OCI-LY7 (cell line): ENCODE data around the gene GRID1. TPM values are rescaled to one million over a fixed set of nuclear protein-coding genes. Genes with fewer than 3 reads are reported as not detected.

Experiments
- BruUV-seq: library from RNA; stranded (reverse); fragments of 400-500 nt; replicated peaks from 2 replicates; lab custom pipeline; 2021; lab: Mats Ljungman, UMichigan
- CTCF ChIA-PET: fragments of 300-600 bp; sonication (Branson Sonifier 250); formaldehyde crosslinking; loops from one replicate; lab custom pipeline; 2022; ENCODE audit warnings: antibody characterized with exemption; ENCODE audit not compliant: unreplicated experiment; lab: Charles Lee
- POLR2A ChIA-PET: fragments of 300-600 bp; sonication (Branson Sonifier 250); formaldehyde crosslinking; loops from one replicate; lab custom pipeline; 2022; ENCODE audit warnings: antibody characterized with exemption; lab: Charles Lee
- DNase-seq: peaks from one replicate; pipeline ENCODE4 v3.0.0-alpha.2; 2015; ENCODE audit warnings: low spot score
- H2AFZ ChIP-seq: fragments of 200-600 bp; sonication (generic), shearing (Covaris generic); 2 replicates; pipeline ENCODE4 v1.6.1; 2014; ENCODE audit warnings: mild to moderate bottlenecking, antibody characterized with exemption, low read length, moderate library complexity
- H3K27ac ChIP-seq: fragments of 200-600 bp; sonication (generic); 2 replicates; pipeline ENCODE4 v1.5.1; 2014; ENCODE audit warnings: mixed run types, low read depth, mild to moderate bottlenecking, moderate library complexity, low read length, inconsistent platforms; ENCODE audit not compliant: poor library complexity, severe bottlenecking
- H3K36me3 ChIP-seq: fragments of 200-600 bp; sonication (generic); 2 replicates; pipeline ENCODE4 v1.6.1; 2014; ENCODE audit warnings: mild to moderate bottlenecking, antibody characterized with exemption, low read length, moderate library complexity, mixed read lengths; ENCODE audit not compliant: insufficient read depth
- H3K4me1 ChIP-seq: fragments of 200-600 bp; sonication (generic); 2 replicates; pipeline ENCODE4 v1.5.1; 2014; ENCODE audit warnings: mild to moderate bottlenecking, low read length; ENCODE audit not compliant: insufficient read depth, poor library complexity, severe bottlenecking
- H3K4me2 ChIP-seq: fragments of 200-600 bp; sonication (generic); 2 replicates; pipeline ENCODE4 v1.6.1; 2014; ENCODE audit warnings: mild to moderate bottlenecking, low read length
- H3K4me3 ChIP-seq: fragments of 200-600 bp; sonication (generic); 2 replicates; pipeline ENCODE4 v1.5.1; 2014; ENCODE audit warnings: mild to moderate bottlenecking, low read depth, low read length; ENCODE audit not compliant: poor library complexity, severe bottlenecking
- H3K79me2 ChIP-seq: fragments of 200-600 bp; sonication (generic); 2 replicates; pipeline ENCODE4 v1.6.1; 2016; ENCODE audit warnings: low read depth, mild to moderate bottlenecking, low read length, moderate library complexity, mixed read lengths; ENCODE audit not compliant: insufficient read depth
- H3K9me2 ChIP-seq: fragments of 200-600 bp; sonication (generic); 2 replicates; pipeline ENCODE4 v1.6.1; 2016; ENCODE audit warnings: mild to moderate bottlenecking, low read length, mixed read lengths; ENCODE audit not compliant: insufficient read depth
- H3K9me3 ChIP-seq: fragments of 200-600 bp; sonication (generic); 2 replicates; pipeline ENCODE4 v1.6.1; 2014; ENCODE audit warnings: mild to moderate bottlenecking, mixed run types, low read length, mixed read lengths
- H4K20me1 ChIP-seq: fragments of 200-600 bp; sonication (generic); 2 replicates; pipeline ENCODE4 v1.6.1; 2014; ENCODE audit warnings: mild to moderate bottlenecking, antibody characterized with exemption, low read length, moderate library complexity, mixed read lengths; ENCODE audit not compliant: insufficient read depth
- CTCF ChIP-seq: fragments of 200-600 bp; sonication (generic); conservative IDR thresholded peaks from 2 replicates; pipeline ENCODE4 v1.5.1; 2014; ENCODE audit warnings: mild to moderate bottlenecking, antibody characterized with exemption, low read length, moderate library complexity, mixed read lengths
- EZH2phosphoT487 ChIP-seq: fragments of 200-600 bp; sonication (generic); IDR thresholded peaks from 2 replicates; pipeline ENCODE4 v1.6.1; 2018; ENCODE audit warnings: low read depth, borderline replicate concordance, mild to moderate bottlenecking, mixed run types, antibody characterized with exemption, low read length, moderate library complexity, mixed read lengths
- intact Hi-C: fragments of 100-400 bp; cut with micrococcal nuclease; formaldehyde crosslinking; loops from one replicate; pipeline ENCODE4 v1.10.0; 2022; ENCODE audit not compliant: unreplicated experiment
- total RNA-seq, 2 experiments: library from RNA; depleted of rRNA in 1 of 2; stranded (reverse); fragments of >200 nt in 1 of 2; shearing (Covaris generic) in 1 of 2; gene quantifications; 2 replicates each; pipeline ENCODE4 v1.2.3, GENCODE V29; 2014 to 2022

GRID1 gene
- total RNA-seq, 2 experiments from 2014 or later: 1.6 to 3.7 TPM

- intact Hi-C loops: no loop called here
Measured at GRCh38 chr10:86222336-86222650, 144.3 kb downstream of the GRID1 start.

DNA sequence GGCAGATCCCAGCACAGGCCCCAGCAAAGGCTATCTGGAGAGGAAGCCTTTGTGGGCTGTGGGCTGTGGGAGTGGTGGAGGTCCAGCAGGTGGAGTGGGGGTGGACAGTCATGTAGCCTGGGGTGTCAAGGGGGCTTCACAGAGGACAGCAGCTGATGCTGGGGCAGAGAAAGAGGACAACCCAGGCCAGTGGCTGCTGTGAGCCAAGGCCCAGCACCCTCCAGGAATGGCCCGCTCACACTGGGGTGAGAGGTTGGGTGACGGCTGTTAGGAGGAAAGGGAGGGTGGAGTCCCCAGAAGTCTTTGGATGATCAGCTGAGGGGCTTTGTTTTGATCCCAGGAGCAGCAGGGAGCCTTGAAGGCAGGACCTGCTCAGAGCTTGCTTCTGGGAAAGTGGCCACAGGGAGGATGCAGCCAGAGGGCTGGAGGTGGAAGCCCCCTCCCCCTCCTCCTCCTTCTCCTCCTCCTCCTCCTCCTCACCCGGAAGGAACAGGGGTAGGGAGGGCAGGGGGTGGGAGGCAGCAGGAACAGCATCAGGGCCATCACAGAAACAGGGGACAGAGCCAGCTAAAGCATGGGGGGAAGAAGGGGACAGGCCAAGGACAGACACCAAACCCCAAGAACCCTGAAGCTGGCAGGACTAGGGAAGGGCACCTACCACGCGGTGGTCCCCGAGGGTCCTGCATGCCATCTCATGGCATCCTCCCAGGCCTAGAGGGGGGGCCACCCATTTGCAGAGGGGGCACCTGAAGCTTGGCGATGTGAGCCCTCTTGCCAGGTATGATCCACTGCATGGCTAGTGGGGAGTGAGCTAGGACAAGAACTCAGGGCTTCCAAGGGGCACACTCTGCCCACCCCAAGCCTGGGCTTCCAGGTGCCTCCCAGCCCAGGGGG lies 144.9 kb downstream of the GRID1 start:
- no peak overlapping the region for H3K4me3 ChIP-seq
- POLR2A ChIA-PET: no interaction called here
- no peaks in the 10 kb centered on the region for H3K36me3 ChIP-seq
- no TSS peak for BruUV-seq
- intact Hi-C loops: no loop called here
- H3K79me2 ChIP-seq: no peaks in the 10 kb centered on the region
- no peak overlapping the region for H3K27ac ChIP-seq
- H4K20me1 ChIP-seq: no peaks in the 10 kb centered on the region
- no peaks in the 10 kb centered on the region for H3K4me1 ChIP-seq
- CTCF ChIA-PET: no interaction called here
- H3K4me2 ChIP-seq: no peak overlapping the region
- TF ChIP-seq EZH2phosphoT487: no peak
- TF ChIP-seq CTCF: no peak
- H2AFZ ChIP-seq: no peak overlapping the region
- H3K9me2 ChIP-seq: no peaks in the 10 kb centered on the region
- DNase-seq: no peak
- no peaks in the 10 kb centered on the region for H3K9me3 ChIP-seq

More at GRCh38 chr10:86222336-86222650, 144.3 kb downstream of the GRID1 start:
- Histone ChIP-seq H3K9me2 (no peaks in the 10 kb centered on the region), H3K4me3 (no peak overlapping the region), H3K36me3 (no peaks in the 10 kb centered on the region), H3K27ac (no peak overlapping the region), H4K20me1 (no peaks in the 10 kb centered on the region), H3K4me2 (no peak overlapping the region), H3K9me3 (no peaks in the 10 kb centered on the region), H3K79me2 (no peaks in the 10 kb centered on the region), H2AFZ (no peak overlapping the region), H3K4me1 (no peaks in the 10 kb centered on the region)
- DNase-seq: no peak
- no TSS peak for BruUV-seq
- ChIA-PET CTCF (no interaction called here), POLR2A (no interaction called here)
- TF ChIP-seq EZH2phosphoT487 (no peak), CTCF (no peak)

DNA sequence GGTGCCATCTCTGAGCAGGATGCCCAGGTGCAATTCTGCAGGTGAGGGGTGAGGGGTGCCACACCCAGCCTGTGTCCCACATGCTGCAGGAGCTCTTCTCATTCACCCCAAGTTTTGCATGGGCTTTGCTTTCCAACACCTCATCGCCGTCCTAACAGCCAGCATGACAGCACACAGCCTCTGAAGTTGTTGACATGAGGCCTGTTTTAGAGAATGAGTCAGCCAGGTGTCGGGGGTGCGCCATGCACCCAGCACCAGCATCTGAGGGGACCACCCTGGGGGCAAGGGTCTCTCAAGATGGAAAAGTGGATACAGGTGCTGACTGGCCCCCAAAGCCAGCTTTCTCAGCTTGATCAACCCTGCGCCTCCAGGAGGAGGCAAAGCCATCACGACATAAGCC lies 146.0 kb downstream of the GRID1 start:
- Histone ChIP-seq H3K4me1 (no peaks in the 10 kb centered on the region), H3K9me2 (no peaks in the 10 kb centered on the region), H4K20me1 (no peaks in the 10 kb centered on the region), H3K4me3 (no peak overlapping the region), H3K9me3 (no peaks in the 10 kb centered on the region), H2AFZ (no peak overlapping the region), H3K4me2 (no peak overlapping the region), H3K79me2 (no peaks in the 10 kb centered on the region), H3K27ac (no peak overlapping the region), H3K36me3 (no peaks in the 10 kb centered on the region)
- no peak for DNase-seq
- CTCF ChIA-PET: no interaction called here
- POLR2A ChIA-PET: no interaction called here
- BruUV-seq: no TSS peak
- intact Hi-C loops: no loop called here
- TF ChIP-seq EZH2phosphoT487 (no peak), CTCF (no peak)
